GM12872 (cell line): ENCODE results near the gene SFSWAP.

Experiments used
- TF ChIP-seq, protein P1 (sequence below): IDR thresholded peaks from 3 replicates; pipeline ENCODE4 v1.5.1; 2011; ENCODE audit warnings: low read depth, mild to moderate bottlenecking, low read length, moderate library complexity; ENCODE audit not compliant: insufficient read depth

Gene SFSWAP

DNA sequence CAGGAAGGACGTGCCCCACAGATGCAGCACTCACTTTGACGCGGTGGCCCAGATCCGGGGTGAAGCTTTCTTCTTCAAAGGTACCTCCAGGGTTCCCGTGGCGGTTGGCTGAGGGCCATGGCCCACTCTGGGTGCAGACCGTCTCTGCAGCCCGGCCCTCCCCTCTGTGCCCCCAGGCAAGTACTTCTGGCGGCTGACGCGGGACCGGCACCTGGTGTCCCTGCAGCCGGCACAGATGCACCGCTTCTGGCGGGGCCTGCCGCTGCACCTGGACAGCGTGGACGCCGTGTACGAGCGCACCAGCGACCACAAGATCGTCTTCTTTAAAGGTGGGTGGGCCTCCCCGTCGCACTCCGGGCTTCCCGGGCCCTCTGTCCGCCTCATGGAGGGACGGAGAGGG is 134.2 kb downstream of the SFSWAP start:
- TF ChIP-seq, protein P1, sequence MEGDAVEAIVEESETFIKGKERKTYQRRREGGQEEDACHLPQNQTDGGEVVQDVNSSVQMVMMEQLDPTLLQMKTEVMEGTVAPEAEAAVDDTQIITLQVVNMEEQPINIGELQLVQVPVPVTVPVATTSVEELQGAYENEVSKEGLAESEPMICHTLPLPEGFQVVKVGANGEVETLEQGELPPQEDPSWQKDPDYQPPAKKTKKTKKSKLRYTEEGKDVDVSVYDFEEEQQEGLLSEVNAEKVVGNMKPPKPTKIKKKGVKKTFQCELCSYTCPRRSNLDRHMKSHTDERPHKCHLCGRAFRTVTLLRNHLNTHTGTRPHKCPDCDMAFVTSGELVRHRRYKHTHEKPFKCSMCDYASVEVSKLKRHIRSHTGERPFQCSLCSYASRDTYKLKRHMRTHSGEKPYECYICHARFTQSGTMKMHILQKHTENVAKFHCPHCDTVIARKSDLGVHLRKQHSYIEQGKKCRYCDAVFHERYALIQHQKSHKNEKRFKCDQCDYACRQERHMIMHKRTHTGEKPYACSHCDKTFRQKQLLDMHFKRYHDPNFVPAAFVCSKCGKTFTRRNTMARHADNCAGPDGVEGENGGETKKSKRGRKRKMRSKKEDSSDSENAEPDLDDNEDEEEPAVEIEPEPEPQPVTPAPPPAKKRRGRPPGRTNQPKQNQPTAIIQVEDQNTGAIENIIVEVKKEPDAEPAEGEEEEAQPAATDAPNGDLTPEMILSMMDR, result no peak

DNA sequence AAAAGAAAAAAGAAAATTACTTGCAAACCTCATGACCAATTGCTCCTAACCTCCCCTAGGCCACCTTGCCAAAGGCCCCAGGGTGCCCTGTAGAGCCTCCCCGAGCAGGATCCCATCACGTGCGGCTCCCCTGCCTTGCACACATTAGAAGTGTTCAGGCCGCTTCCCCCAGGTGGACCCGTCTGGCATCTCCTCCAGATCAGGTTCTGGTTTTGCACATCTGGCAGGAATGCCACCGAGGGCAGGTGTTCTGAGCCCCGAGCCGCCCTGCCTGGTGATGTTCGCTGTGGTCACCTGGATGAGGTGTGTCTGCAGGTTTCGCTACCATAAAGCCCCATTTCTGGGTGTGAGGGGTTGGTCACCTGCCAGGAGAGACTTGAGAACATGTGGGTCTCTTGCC is 136.6 kb downstream of the SFSWAP start:
- TF ChIP-seq, protein P1, result no peak

DNA sequence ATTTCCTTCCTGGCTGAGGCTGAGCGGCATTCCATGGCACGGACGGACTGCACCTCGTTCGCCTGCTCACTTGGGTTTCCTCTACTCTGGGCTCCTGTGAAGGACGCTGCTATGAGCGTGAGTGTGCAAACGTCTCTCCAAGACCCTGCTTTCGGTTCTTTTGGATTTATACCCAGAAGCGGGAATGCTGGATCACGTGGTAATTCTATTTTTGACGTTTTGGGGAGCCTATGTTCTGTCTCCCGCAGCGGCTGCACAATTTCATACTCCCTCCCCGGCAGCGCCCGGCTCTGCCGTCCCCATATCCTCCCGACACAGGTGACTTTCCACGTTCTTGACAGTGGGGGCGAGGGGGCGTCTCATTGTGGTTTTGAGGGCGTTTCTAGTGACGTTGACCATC is 137.9 kb downstream of the SFSWAP start:
- TF ChIP-seq, protein P1, result no peak
